Activated CD4-positive, alpha-beta T cell treated with anti-CD3 and anti-CD28 coated beads, Interleukin-10, Interleukin-2, amounts not matched to agents 100 ng/mL and 50 ng/mL, durations not matched to agents 16 hours and 8 hours (primary cell): Measurements from ENCODE around the gene PPIF.
"Not testable (repeated sequence)": the region's sequence is repeated elsewhere in the genome, so short reads cannot be mapped to it uniquely, and the experiment has no call there.

ENCODE experiments used
- DNase-seq: peaks from one replicate; pipeline ENCODE4 v3.0.0-alpha.2; 2020

The PPIF gene

DNA sequence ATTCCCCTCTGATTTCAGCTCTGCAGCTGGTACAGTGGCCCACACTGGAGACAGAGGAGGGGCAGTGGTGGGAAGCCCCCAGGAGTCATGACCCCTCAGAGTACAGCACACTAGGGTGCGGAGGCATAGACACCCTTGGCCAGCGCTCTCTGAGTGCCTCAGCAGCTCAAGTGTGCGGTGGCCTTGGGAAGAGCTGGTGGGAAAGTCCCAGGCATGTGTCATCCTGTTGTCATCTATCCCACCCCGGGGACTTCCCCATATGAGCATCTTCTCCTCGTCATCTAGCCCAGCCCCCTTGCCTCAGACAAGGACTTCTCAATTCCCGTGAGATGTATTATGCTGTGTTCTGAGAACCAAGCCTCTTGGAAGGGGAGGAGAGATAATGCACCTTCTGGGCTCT lies 15.6 kb upstream of the PPIF start:
- DNase-seq: peak; percentile 95

DNA sequence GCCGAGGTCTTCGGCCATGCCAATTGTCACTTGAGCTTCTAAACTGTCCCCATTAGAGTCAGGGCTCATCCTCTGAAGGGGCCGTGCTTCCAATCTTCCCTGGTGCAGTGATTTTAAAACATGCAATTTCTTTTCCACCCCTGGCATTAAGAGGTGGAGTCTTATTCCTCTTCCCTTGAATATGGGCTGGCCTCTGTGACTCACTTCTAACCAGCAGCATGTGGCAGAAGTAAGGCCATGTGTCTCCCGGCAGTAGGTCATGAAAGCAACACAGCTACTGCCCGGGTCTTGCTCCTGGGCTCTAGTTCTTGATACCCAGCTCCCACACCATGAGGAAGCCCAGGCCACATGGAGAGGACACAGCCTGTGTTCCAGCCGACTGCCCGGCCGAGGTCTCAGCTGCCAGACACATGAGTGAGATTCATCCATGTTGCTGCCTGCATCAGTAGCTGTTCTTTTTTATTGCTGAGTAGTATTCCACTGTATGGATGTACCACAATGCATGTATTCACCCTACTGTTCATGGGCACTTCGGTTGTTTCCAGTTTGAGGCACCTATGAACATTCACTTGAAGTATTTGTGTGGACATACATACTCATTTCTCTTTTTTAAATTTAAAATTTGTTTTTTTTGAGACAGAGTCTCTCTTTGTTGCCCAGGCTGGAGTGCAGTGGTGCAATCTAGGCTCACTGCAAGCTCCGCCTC lies 14.5 kb upstream of the PPIF start:
- DNase-seq: not testable (repeated sequence)

DNA sequence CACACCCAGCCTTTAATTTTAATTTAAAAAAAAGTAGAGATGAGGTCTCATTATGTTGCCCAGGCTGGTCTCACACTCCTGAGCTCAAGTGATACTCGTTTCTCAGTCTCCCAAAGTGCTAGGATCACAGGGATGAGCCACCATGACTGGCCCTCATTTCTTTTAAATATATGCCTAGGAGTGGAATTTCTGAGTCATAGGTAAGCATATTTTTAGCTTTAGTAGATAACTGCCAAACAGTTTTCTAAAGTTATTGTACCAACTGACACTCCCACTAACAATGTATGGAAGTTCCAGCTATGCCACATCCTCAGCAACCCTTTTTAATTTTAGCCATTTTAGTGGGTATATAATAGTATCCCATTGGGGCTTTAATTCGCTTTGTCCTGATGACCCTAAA lies 13.8 kb upstream of the PPIF start:
- DNase-seq: no peak

DNA sequence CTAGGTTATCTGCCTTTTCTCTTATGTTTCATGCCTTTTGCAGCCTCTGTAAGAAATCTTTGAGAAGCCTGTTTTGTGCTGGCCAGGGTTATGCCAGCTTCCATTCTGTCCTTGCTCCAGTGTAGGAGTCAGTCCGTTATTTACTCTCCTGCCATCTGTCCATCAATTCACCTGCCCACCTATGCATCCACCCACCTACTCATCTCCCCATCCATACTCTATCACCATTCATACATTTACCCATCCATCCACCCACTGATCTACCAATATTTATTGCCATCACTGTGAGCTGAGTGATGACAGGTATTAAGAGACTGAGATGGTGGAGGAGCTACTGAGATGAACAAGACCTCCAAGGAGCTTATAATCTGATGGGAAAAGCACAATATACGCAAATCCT lies 12.7 kb upstream of the PPIF start:
- DNase-seq: no peak

DNA sequence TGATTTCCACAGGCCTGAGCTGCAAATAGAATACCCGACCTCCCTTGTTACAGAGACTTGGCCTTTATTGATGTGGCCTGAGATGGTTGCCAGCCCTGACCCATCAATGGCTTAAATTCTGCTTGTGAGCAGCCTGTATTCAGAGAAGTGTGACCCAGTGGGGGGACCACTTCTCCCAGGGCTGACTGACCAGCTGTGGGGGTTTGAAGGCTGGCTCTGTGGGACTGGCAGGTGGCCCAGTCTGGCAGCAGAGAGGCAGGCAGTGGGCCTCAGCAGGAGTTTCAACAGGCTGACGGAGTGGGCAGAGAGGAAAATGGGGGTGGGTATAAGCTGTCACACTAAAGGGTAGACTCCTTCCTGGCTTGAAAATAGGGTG lies 12.2 kb upstream of the PPIF start:
- DNase-seq: no peak

DNA sequence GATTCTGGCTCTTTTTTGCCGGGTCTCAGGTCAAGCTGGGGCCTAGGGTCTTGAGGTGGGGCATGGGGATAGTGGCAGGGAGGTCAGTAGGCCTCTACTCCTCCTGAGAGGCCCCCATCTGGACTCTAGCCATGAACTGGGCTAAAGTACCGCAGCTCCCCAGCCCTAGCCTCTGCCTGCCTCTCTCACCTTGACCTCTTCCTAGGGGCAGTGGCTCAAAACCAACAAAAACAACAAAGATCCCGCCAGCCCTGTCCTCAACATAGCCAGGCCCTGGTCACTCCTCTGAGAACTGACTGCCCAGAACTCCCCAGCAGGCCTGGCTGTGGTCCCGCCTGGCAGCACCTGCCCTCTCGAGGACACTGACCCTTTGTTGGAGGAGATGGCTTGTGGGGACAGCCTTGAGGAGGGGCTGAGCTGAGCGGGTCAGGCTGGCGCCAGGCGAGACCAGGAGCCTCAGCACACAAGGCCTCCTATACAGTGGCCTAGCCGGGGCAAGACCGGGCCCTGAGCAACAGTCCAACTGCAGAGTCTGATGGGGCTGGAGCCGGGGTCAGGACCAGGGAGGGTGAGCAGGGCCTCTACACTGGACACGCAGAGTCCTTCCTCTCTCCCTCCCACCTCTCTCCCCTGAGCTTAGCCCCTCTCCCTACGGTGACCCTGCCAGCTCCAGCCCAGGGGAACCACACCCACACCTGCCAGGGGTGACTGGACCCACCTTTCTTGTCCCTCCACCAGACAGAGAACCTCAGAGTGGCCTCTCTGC lies 11.6 kb upstream of the PPIF start:
- DNase-seq: no peak

DNA sequence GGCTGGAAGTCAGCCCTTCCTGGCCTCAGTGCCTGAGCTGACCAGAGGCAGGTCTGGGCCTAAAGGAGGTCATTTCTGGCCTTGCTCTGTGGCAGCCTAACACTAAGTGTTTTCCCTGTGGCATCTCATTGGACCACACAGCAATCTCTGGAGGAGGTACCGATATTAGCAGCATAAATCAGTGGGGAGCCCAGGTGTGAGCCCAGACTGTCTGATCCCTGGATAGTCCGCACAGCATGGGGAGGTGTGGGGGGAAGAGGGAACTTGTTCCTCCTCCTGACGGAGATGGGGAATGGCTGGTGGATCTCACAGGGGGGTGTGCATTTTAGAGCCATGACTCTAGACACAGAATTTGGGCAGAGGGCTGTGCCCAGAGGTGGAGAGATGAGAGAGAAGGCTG lies 11.0 kb upstream of the PPIF start:
- no peak for DNase-seq

DNA sequence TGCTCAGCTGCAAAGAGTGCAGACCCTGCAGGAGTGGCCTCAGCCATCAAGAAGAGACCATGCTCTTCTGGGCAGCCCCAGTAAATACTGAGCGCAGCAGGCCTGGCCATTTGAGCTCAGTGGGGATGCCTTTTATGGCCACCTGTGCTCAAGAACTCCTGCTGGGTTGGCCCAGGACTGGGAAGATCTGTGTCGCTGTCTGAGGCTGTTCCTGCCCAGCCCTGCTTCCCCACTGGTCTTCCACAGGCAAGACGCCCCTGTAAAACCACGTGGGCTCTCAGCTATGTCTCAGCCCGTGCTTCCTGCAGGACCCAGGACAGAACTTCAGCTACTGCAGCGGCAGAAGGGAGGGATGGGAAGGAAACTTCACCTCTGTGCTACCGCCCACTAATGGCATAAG lies 10.5 kb upstream of the PPIF start:
- DNase-seq: no peak

DNA sequence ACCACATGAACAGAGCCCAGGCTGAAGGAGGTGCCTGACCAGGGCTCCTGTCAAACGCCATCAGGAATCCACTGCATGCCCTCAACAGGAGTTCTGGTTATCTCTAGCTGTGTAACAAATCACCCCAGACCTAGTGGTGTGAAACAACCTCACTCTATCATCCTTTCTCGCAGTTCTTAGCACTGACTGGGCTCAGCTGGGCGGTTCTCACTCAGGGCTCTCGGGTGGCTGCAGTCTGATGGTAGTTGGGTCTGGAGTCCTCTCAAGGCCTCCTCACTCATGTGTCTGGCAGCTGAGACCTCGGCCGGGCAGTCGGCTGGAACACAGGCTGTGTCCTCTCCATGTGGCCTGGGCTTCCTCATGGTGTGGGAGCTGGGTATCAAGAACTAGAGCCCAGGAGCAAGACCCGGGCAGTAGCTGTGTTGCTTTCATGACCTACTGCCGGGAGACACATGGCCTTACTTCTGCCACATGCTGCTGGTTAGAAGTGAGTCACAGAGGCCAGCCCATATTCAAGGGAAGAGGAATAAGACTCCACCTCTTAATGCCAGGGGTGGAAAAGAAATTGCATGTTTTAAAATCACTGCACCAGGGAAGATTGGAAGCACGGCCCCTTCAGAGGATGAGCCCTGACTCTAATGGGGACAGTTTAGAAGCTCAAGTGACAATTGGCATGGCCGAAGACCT lies 9.3 kb upstream of the PPIF start:
- not testable (repeated sequence) for DNase-seq

DNA sequence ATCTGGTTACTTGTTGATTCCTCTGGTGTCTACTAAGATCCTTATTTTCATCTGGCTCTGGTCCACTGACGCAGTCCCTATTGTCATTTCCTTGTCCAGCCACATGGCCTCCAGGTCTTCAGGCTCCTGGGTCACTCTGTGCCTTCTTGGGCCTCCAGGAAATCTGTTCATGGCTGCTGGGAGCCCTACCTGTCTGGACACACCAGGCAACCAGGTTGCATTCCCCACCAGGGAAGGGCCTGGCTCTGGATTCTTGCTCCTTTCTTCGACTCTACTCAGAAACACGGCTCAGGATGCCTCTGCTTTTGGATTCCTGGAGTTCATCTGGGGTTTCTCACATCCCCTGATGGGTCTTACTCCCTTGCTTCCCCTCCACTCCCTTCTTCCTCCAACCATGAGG lies 8.0 kb upstream of the PPIF start:
- DNase-seq: no peak

DNA sequence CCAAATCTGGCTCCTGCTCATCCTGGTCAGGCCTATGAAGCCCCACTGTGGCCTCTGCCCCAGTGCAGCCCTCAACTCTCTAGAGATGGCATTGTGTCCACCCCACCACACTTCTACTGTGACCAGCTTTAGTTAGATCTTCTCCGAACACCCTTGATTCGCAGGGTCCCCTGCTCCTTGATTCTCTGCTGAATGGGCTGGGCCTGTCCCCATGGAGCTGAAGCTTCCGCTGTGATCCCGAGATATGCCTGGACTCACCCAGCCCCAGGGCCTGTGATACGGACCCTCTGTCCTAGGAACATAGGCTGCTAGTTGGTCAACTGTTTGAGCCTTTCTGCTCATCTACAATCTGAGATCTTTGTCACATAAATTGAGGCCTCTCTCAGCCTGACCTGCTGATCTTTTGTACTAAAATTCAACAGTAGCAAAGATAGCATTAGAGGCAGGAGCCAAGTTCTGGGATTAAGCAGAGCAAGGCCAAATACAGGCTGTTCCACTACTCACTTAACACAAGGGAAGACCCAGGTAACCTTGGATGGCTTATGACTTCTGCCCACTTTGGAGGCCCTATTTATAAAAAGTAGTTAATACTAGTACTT lies 6.5 kb upstream of the PPIF start:
- no peak for DNase-seq

DNA sequence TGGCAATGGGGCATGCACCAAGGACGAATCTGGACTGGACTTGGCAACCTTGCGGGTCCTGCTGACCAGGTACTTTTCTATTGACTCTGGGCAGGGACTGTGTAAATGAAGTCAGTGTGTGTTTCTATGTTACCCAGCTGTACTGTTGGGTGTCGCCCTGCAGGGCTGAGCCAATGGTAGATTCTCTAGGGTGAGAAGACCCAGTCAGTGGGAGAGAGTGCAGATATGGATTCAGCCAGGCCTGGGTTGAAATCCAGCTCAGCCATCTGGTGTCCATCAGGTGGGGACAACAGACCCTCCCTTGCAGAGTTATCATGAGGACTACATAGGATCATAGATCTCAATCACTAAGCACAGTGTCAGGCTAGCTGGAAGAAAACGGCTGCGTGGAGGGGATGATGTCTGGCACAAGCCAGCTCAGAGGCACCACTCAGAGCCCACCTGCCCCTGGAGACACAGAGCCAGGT lies 4.9 kb upstream of the PPIF start:
- DNase-seq: no peak

DNA sequence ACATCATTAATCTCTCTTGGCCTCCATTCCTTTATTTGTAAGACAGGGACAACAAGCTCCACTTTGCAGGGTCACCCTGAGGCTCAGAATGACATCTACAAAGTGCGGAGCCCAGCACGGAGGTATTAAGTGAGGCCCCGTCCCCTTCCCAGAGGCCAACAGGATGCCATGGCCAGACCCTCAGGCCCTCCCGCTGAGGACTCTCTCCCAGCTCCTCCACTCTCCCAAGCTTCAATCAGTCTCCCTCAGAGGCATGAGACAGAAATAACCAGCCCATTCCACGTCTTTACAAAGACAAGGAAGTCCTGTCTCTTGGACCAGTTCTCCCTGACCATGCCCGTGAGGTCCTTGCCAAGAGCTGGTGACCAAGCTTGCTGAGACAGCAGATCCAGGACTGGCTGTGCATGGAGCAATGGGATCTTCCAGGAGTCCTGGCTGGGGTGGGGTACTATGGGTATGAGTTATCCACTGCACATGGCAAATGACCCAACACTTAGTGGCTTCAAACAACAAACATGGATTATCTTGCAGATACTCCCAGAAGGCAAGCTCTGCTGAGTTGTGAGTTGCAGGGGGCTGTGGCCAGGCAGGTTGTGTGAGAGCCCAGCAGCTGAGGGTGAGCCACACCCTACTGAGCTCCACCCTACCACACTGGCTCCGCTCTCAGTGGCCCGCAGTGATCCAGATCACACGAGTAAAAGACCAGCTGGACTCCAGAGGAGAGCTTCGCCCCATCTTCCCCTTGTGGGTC lies 4.3 kb upstream of the PPIF start:
- no peak for DNase-seq

DNA sequence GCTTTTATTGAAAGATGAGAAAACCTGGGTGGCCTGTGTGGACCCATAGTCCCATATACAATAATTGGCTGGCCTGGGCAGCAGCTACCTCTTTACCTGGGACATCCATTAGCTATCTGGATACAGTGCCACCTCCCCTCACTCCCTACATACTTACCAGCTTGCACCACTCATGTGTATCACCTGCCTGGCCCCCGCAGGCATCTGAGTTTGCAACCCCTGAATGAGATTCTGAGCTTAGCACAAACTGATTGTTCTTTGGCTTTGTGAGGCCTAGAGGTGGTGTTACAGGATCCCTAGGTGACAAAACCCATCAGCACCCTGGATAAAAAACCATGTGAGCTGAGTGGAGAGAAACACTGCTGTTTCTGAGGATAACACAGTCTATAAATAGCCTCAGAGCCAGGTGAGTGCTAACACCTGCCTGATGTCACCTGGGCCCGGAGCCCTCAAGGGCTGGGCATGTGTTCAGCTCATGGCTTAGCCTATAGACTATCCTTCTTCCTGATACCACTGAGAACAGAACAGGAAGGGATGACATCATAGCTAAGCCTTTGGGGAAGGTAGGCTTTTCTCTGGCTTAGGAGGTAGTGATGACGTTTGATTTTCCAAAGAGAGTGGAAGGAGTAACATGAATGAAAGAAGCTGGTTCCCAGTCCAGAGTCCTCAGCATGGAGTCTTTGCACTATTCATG lies 2.6 kb upstream of the PPIF start:
- DNase-seq: no peak

DNA sequence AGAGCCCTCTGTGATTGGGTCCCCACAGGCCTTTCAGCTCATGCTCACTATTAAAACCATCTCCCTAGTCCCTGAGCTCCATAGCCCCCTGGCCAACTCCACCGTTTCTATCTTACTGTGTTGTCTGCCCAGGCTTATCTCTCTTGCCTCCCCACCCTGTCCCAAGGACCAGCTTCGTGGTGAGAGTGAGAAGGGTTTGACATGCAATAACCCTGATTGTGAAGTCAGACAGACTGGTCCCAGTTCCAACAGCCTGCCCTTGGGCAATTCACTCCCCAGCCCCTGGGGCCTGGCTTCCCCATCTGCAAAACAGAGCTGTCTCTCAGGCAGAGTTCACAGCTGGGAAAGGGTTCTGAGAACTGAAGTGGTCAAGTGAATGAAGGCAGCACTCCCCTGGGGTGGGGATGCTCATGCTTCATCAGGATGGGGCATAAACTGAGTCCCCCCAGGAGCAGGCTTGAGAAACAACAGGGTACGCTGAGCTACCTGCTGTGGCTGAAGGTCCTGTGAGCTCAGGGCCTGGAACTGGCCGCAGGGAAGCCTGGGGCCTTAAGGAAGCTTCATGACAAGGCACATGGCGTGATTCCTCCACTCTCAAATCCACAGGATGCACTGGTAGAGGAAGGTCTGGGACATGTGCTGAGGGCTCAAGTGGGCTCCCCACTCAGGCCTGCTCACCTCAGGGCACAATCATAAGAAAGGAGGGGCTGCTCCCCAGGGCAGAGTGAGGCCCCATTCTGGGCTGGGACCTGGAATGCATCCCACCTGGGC lies 1.8 kb upstream of the PPIF start:
- DNase-seq: no peak

DNA sequence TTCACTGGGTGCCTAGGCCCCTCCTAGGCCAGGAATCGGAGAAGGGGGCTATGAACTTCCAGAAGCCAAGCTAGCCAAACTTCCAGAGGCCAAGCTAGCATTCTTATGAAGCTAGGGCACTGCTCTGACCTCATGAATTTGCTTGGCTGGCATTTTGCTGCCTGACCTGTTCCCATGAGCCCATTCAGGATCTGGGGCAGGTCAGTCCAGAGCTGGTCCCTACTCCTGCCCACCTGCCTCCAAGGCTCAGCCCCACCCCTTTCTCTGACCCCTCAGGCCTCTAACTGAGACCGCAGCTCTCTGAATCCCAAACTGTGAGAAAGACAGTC lies 1.3 kb upstream of the PPIF start:
- DNase-seq: no peak

DNA sequence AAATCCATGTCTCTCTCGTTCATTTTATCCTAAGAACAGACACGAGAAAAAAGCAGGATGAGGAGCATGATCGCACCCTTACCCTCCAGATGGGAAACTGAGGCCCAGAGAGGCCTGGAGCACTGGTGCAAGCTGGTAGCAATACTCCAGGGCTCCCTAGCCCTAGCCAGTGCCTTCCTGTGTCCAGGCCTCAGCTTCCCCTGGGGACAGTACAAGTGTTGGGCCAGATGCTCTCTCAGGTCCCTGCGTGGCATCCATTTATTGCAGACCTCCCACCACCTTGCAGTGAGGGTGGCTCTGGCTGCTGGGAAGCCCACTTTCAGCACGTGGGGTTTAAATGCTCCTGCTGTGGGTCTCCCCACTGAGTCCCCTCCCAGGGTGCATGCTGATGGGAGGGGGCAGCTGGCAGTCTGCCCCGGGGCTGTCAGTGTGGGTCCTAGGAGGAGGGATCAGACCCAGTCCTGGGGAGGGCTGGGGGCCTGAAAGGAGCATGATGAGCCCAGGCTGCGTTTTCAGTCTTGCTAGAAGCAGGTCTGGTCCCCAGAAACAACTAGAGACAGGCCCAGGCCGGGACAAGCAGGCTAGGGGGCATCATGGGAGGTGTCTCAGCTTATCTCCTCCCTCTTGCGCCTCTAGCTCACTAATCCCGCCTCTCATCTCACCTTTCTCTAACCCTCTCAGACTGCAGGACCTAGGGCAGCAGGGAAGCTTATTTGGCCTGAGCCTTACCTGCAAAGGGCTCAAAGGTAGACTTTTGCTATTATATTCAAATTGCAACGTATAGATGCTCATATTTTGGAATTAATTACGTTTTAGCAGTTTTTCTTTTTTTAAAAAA lies 662 bp upstream of the PPIF start:
- DNase-seq: no peak

DNA sequence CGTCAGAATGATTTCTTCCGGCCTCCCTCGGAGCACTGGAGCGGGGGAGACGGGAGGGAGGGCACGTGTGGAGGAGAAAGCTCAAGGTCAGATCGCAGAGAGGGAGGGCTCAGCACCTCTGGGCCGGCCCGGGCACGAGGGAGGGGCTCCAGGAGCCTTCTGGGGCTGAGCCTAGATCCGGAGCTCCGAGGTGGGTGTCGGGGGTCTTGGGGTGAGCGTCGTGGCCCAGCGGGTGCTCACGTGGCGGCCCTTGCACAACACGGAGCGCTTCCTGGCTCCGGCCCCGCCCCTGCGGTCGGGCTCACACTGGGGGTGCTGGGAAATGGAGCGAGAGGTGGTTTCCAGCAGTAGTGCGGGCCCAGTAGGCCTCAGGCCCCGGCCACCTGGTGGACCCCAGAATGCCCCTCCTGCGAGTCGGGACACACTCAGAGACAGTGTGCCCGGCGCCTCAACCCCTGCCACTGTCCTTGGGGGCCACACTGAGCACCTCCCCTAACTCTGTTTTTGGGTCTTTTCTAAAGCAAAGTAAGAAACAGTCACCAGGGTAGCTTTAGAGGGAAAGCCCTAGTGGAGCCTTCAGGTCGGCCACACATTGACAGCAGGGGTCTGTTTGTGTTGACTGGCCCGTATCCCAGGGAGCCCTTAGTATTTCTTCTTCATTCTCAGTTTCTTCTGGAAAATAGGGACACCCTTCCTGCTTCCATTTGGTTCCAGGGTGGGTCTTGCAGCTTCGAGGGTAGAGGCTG lies 798 bp downstream of the PPIF start:
- peak; percentile 90 for DNase-seq

DNA sequence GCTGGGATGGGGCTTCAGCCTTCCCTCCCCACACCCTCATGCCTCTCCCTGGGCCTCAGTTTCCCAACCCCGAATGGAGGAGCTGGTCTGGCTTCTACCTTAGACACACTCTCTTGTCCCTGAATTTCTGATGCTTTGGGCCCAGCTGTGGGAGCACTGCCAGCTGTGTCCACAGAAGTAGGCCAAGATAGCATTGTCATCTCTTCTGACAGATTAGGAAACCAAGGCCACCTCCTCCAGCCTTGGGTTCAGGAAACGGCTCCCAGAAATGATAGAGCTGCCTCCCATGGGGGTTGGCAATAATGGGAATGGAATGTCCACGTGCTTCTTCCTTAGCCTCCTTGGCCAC lies 1.3 kb downstream of the PPIF start:
- DNase-seq: no peak

DNA sequence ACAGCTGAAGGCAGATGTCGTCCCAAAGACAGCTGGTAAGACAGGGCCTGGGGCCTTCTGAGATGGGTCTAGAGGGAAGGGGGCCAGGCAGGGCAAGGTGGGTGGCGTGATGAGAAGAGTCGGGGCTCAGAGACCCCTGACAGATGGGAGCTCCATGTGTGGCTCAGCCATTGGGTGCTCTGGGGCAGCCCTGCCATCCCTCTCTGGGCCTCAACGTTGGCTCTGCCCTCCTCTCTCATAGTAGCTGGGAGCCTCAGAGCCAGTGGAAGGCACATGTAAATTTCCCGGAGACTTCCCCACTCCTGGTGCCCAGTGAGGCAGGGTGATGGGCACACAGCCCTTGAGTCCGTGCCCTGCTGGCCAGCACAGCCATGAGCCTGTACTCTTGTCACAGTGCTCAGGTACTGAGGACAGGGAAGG lies 1.8 kb downstream of the PPIF start:
- no peak for DNase-seq
